Measurements from ENCODE around the gene KIF3A.
"Not testable (repeated sequence)": the region's sequence is repeated elsewhere in the genome, so short reads cannot be mapped to it uniquely, and the experiment has no call there.

The KIF3A gene

GRCh38 chr5:132714456-132715307 lies 22.7 kb downstream of the KIF3A start:
- DNase-seq, result no peak

GRCh38 chr5:132708645-132709044 lies 28.7 kb downstream of the KIF3A start:
- no peak for DNase-seq

GRCh38 chr5:132704875-132705274 lies 32.5 kb downstream of the KIF3A start:
- DNase-seq, result no peak

- DNase-seq, result no peak
Observed at GRCh38 chr5:132695956-132696355, 41.4 kb downstream of the KIF3A start.

GRCh38 chr5:132692632-132692967 lies 44.7 kb downstream of the KIF3A start:
- DNase-seq, result no peak

GRCh38 chr5:132691755-132692631 lies 45.4 kb downstream of the KIF3A start:
- not testable (repeated sequence) for DNase-seq

GRCh38 chr5:132690156-132690555 lies 47.2 kb downstream of the KIF3A start:
- no peak for DNase-seq

- no peak for DNase-seq
Observed at GRCh38 chr5:132689513-132689912, 47.8 kb downstream of the KIF3A start.

GRCh38 chr5:132688536-132689339 lies 48.6 kb downstream of the KIF3A start:
- no peak for DNase-seq

GRCh38 chr5:132687995-132688394 lies 49.4 kb downstream of the KIF3A start:
- DNase-seq, result no peak

GRCh38 chr5:132686193-132686592 lies 51.2 kb downstream of the KIF3A start:
- no peak for DNase-seq

GRCh38 chr5:132684922-132685720 lies 52.2 kb downstream of the KIF3A start:
- no peak for DNase-seq

- DNase-seq, result no peak
Observed at GRCh38 chr5:132684491-132684890, 52.9 kb downstream of the KIF3A start.

GRCh38 chr5:132681983-132682382 lies 55.4 kb downstream of the KIF3A start:
- DNase-seq, result no peak

- no peak for DNase-seq
Observed at GRCh38 chr5:132681476-132681831, 55.9 kb downstream of the KIF3A start.

GRCh38 chr5:132680780-132681475 lies 56.4 kb downstream of the KIF3A start:
- no peak for DNase-seq

- DNase-seq, result no peak
Observed at GRCh38 chr5:132679717-132680380, 57.5 kb downstream of the KIF3A start.

- no peak for DNase-seq
Observed at GRCh38 chr5:132679166-132679565, 58.2 kb downstream of the KIF3A start.

- no peak for DNase-seq
Observed at GRCh38 chr5:132678735-132679134, 58.6 kb downstream of the KIF3A start.

GRCh38 chr5:132677682-132678400 lies 59.5 kb downstream of the KIF3A start:
- no peak for DNase-seq

- no peak for DNase-seq
Observed at GRCh38 chr5:132677191-132677590, 60.2 kb downstream of the KIF3A start.
